Stomach smooth muscle (tissue), 2 donors: ENCODE data around the gene KLHL29.

Experiments used
- H3K27ac ChIP-seq: one replicate; pipeline ENCODE4 v1.7.0; 2013; ENCODE audit warnings: mild to moderate bottlenecking, low read length, inconsistent platforms
- H3K27me3 ChIP-seq, 2 donors: one replicate each; pipeline ENCODE4 v1.7.0; 2013; ENCODE audit warnings: low read length in 2 of 2; ENCODE audit not compliant: insufficient read depth in 2 of 2, control insufficient read depth in 1 of 2
- H3K36me3 ChIP-seq, 2 donors: one replicate each; pipeline ENCODE4 v1.7.0; 2013; ENCODE audit warnings: low read length in 2 of 2; ENCODE audit not compliant: control insufficient read depth in 2 of 2, insufficient read depth in 2 of 2
- H3K4me1 ChIP-seq: one replicate; pipeline ENCODE4 v1.7.0; 2013; ENCODE audit warnings: low read length; ENCODE audit not compliant: control insufficient read depth, insufficient read depth
- H3K4me3 ChIP-seq, 2 donors: one replicate each; pipeline ENCODE4 v1.7.0; 2013; ENCODE audit warnings: low read length in 2 of 2
- H3K9ac ChIP-seq, 2 donors: one replicate each; pipeline ENCODE4 v1.7.0; 2013; ENCODE audit warnings: low read length in 2 of 2, mild to moderate bottlenecking in 1 of 2
- H3K9me3 ChIP-seq, 2 donors: one replicate each; pipeline ENCODE4 v1.7.0; 2013; ENCODE audit warnings: low read length in 2 of 2; ENCODE audit not compliant: control insufficient read depth in 2 of 2
- donor health status: healthy.
- donor health status: Pancreatic carcinoma.

Gene KLHL29

GRCh38 chr2:23593752-23594459 is 208.9 kb downstream of the KLHL29 start:
- H3K9me3 ChIP-seq = no peaks in the 10 kb centered on the region
- peak overlapping the region in 1 of 2 donors; percentile 40 for H3K4me3 ChIP-seq
- H3K9ac ChIP-seq = peak overlapping the region; percentile 16 to 66
- no peaks in the 10 kb centered on the region for H3K36me3 ChIP-seq
- no peaks in the 10 kb centered on the region for H3K27me3 ChIP-seq
- H3K27ac ChIP-seq = peak overlapping the region; percentile 88
- peaks cover 78% of the 10 kb centered on the region for H3K4me1 ChIP-seq

GRCh38 chr2:23594460-23594825 is 209.5 kb downstream of the KLHL29 start:
- Histone ChIP-seq H3K4me1 (peaks cover 75% of the 10 kb centered on the region), H3K4me3 (peak overlapping the region; percentile 23 to 40), H3K9me3 (no peaks in the 10 kb centered on the region), H3K27ac (peak overlapping the region; percentile 88), H3K36me3 (no peaks in the 10 kb centered on the region), H3K27me3 (no peaks in the 10 kb centered on the region), H3K9ac (peak overlapping the region; percentile 16 to 66)

GRCh38 chr2:23595021-23595420 is 210.0 kb downstream of the KLHL29 start:
- peak overlapping the region in 1 of 2 donors; percentile 16 for H3K9ac ChIP-seq
- peaks cover 70% of the 10 kb centered on the region for H3K4me1 ChIP-seq
- H3K27me3 ChIP-seq = no peaks in the 10 kb centered on the region
- H3K36me3 ChIP-seq = no peaks in the 10 kb centered on the region
- no peaks in the 10 kb centered on the region for H3K9me3 ChIP-seq
- H3K27ac ChIP-seq = peak overlapping the region; percentile 88
- H3K4me3 ChIP-seq = no peak overlapping the region

GRCh38 chr2:23595601-23596251 is 210.7 kb downstream of the KLHL29 start:
- Histone ChIP-seq H3K4me3 (peak overlapping the region; percentile 13 to 59), H3K4me1 (peaks cover 70% of the 10 kb centered on the region), H3K36me3 (no peaks in the 10 kb centered on the region), H3K27ac (peak overlapping the region; percentile 88), H3K9me3 (no peaks in the 10 kb centered on the region), H3K27me3 (no peaks in the 10 kb centered on the region), H3K9ac (peak overlapping the region; percentile 16 to 55)

GRCh38 chr2:23596316-23596885 is 211.4 kb downstream of the KLHL29 start:
- peak overlapping the region; percentile 13 to 59 for H3K4me3 ChIP-seq

GRCh38 chr2:23597687-23598086 is 212.7 kb downstream of the KLHL29 start:
- no peak overlapping the region for H3K4me3 ChIP-seq
- H3K9ac ChIP-seq = no peak overlapping the region
- no peaks in the 10 kb centered on the region for H3K27me3 ChIP-seq
- H3K4me1 ChIP-seq = peaks cover 76% of the 10 kb centered on the region
- no peaks in the 10 kb centered on the region for H3K36me3 ChIP-seq
- H3K27ac ChIP-seq = peak overlapping the region; percentile 41
- no peaks in the 10 kb centered on the region for H3K9me3 ChIP-seq

More at GRCh38 chr2:23596316-23596885, 211.4 kb downstream of the KLHL29 start:
- Histone ChIP-seq H3K27me3 (no peaks in the 10 kb centered on the region), H3K9me3 (no peaks in the 10 kb centered on the region), H3K4me1 (peaks cover 70% of the 10 kb centered on the region), H3K36me3 (no peaks in the 10 kb centered on the region), H3K27ac (peak overlapping the region; percentile 88), H3K9ac (peak overlapping the region; percentile 16 to 55)

GRCh38 chr2:23599006-23599405 is 214.0 kb downstream of the KLHL29 start:
- Histone ChIP-seq H3K9me3 (no peaks in the 10 kb centered on the region), H3K27ac (peak overlapping the region; percentile 18), H3K4me3 (no peak overlapping the region), H3K9ac (no peak overlapping the region), H3K4me1 (peaks cover 79% of the 10 kb centered on the region), H3K36me3 (no peaks in the 10 kb centered on the region), H3K27me3 (no peaks in the 10 kb centered on the region)

- H3K36me3 ChIP-seq = no peaks in the 10 kb centered on the region
- H3K27ac ChIP-seq = peak overlapping the region; percentile 97
- H3K4me3 ChIP-seq = no peak overlapping the region
- peaks cover 75% of the 10 kb centered on the region for H3K4me1 ChIP-seq
- H3K27me3 ChIP-seq = no peaks in the 10 kb centered on the region
- H3K9me3 ChIP-seq = no peaks in the 10 kb centered on the region
- H3K9ac ChIP-seq = no peak overlapping the region
These were observed 214.7 kb downstream of the KLHL29 start for GRCh38 chr2:23599667-23600066.

- Histone ChIP-seq H3K4me3 (no peak overlapping the region), H3K9me3 (no peaks in the 10 kb centered on the region), H3K27me3 (no peaks in the 10 kb centered on the region), H3K9ac (peak overlapping the region; percentile 0 to 20), H3K36me3 (no peaks in the 10 kb centered on the region), H3K27ac (peak overlapping the region; percentile 97), H3K4me1 (peaks cover 68% of the 10 kb centered on the region)
These were observed 215.4 kb downstream of the KLHL29 start for GRCh38 chr2:23600346-23600745.

- Histone ChIP-seq H3K4me3 (peak overlapping the region in 1 of 2 donors; percentile 22), H3K36me3 (no peaks in the 10 kb centered on the region), H3K9me3 (no peaks in the 10 kb centered on the region), H3K9ac (peak overlapping the region; percentile 68 to 80), H3K27ac (peak overlapping the region; percentile 97), H3K4me1 (peaks cover 62% of the 10 kb centered on the region), H3K27me3 (no peaks in the 10 kb centered on the region)
These were observed 216.5 kb downstream of the KLHL29 start for GRCh38 chr2:23601301-23601965.
